ENCODE results near the gene HSPA1B.
A peak's percentile ranks its signal among the peaks of the same experiment; 100 is the strongest.

The HSPA1B gene

DNA sequence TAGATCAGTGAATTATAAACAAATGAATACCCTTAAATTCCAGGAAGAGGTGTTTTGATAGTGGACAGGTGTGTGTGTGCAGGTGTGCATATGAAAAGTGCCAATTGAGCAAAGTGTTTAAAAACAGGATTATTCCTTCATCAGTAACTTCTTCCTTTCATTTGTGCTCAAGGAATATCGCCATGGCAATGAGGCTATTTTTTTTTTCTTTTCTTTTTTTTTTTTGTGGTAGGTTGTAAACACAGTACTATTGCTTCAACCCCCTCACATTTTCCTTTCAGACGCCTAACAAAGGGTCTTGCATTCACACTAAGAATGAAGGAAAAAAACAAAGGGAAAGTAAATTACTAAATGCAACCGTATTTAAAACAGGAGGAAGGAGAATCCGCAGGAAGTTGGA, 2.0 kb upstream of the HSPA1B start:
- Histone ChIP-seq H3K79me2 (ENCODE audit: control insufficient read depth, low read length) (peaks cover 22% of the 10 kb centered on the region), H3F3A (ENCODE audit: control insufficient read depth, insufficient read depth) (peaks cover 31% of the 10 kb centered on the region), H3K4me1 (ENCODE audit: control insufficient read depth, low read length) (peaks cover 53% of the 10 kb centered on the region), H3K27ac (ENCODE audit: low read depth, low read length) (no peak overlapping the region), H3K9me2 (replicated peaks; ENCODE audit: control insufficient read depth, low read length) (no peaks in the 10 kb centered on the region), H3K9me3 (ENCODE audit: control insufficient read depth, insufficient read depth, low read length) (no peaks in the 10 kb centered on the region), H4K20me1 (ENCODE audit: control insufficient read depth, insufficient read depth, low read depth, low read length) (no peaks in the 10 kb centered on the region), H3K4me3 (ENCODE audit: low read length) (no peak overlapping the region), H3K36me3 (ENCODE audit: control insufficient read depth, low read length) (no peaks in the 10 kb centered on the region), H3K4me2 (ENCODE audit: low read length) (peak overlapping the region; percentile 99; the same call in 1 of the 2 replicates), H3K27me3 (ENCODE audit: control insufficient read depth, low read length) (no peaks in the 10 kb centered on the region)
- TF ChIP-seq, protein P1, sequence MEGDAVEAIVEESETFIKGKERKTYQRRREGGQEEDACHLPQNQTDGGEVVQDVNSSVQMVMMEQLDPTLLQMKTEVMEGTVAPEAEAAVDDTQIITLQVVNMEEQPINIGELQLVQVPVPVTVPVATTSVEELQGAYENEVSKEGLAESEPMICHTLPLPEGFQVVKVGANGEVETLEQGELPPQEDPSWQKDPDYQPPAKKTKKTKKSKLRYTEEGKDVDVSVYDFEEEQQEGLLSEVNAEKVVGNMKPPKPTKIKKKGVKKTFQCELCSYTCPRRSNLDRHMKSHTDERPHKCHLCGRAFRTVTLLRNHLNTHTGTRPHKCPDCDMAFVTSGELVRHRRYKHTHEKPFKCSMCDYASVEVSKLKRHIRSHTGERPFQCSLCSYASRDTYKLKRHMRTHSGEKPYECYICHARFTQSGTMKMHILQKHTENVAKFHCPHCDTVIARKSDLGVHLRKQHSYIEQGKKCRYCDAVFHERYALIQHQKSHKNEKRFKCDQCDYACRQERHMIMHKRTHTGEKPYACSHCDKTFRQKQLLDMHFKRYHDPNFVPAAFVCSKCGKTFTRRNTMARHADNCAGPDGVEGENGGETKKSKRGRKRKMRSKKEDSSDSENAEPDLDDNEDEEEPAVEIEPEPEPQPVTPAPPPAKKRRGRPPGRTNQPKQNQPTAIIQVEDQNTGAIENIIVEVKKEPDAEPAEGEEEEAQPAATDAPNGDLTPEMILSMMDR (IDR thresholded peaks at IDR 0.05; ENCODE audit: low read depth, low read length, poor library complexity, severe bottlenecking) = no peak
- TF ChIP-seq EZH2phosphoT487 (IDR thresholded peaks at IDR 0.05; ENCODE audit: borderline replicate concordance, low read length) = no peak

DNA sequence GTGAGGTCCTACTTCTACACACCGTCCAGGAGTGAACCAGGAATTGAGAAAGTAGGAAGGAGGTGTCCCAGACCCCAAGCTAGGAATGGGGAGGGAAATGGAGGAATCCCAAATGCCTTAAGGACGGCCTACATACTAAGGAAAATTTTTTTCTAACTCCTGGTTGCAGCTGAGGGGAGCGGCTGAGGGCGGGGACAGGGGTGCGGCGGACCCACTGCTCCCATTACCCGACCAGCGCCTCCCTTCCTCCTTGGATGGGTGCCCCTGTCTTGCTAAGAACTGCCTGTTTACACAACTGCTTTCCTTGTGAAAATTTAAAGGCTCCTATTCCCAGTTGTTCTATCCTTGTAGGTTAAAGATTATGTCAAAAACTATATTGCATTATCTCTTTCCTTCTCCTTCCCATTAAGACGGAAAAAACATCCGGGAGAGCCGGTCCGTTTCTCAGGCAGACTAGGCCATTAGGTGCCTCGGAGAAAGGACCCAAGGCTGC, 699 bp upstream of the HSPA1B start:
- no peaks in the 10 kb centered on the region for H3K27me3 ChIP-seq (ENCODE audit: control insufficient read depth, low read length)
- H3K4me3 ChIP-seq (ENCODE audit: low read length) = peak overlapping the region; percentile 90
- no peaks in the 10 kb centered on the region for H3K9me3 ChIP-seq (ENCODE audit: control insufficient read depth, insufficient read depth, low read length)
- no peaks in the 10 kb centered on the region for H3K9me2 ChIP-seq (replicated peaks; ENCODE audit: control insufficient read depth, low read length)
- H3K79me2 ChIP-seq (ENCODE audit: control insufficient read depth, low read length) = peaks cover 34% of the 10 kb centered on the region
- H3K4me1 ChIP-seq (ENCODE audit: control insufficient read depth, low read length) = peaks cover 56% of the 10 kb centered on the region
- H3F3A ChIP-seq (ENCODE audit: control insufficient read depth, insufficient read depth) = peaks cover 38% of the 10 kb centered on the region
- peak overlapping the region; percentile 75 for H3K27ac ChIP-seq (ENCODE audit: low read depth, low read length)
- H4K20me1 ChIP-seq (ENCODE audit: control insufficient read depth, insufficient read depth, low read depth, low read length) = no peaks in the 10 kb centered on the region
- peak overlapping the region; percentile 99 for H3K4me2 ChIP-seq (ENCODE audit: low read length)
- peaks cover 7% of the 10 kb centered on the region for H3K36me3 ChIP-seq (ENCODE audit: control insufficient read depth, low read length)
- TF ChIP-seq, protein P1 (IDR thresholded peaks at IDR 0.05; ENCODE audit: low read depth, low read length, poor library complexity, severe bottlenecking) = no peak
- TF ChIP-seq EZH2phosphoT487 (IDR thresholded peaks at IDR 0.05; ENCODE audit: borderline replicate concordance, low read length) = no peak

DNA sequence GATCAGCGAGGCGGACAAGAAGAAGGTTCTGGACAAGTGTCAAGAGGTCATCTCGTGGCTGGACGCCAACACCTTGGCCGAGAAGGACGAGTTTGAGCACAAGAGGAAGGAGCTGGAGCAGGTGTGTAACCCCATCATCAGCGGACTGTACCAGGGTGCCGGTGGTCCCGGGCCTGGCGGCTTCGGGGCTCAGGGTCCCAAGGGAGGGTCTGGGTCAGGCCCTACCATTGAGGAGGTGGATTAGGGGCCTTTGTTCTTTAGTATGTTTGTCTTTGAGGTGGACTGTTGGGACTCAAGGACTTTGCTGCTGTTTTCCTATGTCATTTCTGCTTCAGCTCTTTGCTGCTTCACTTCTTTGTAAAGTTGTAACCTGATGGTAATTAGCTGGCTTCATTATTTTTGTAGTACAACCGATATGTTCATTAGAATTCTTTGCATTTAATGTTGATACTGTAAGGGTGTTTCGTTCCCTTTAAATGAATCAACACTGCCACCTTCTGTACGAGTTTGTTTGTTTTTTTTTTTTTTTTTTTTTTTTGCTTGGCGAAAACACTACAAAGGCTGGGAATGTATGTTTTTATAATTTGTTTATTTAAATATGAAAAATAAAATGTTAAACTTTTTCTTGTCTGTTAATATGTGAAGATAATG, 2.2 kb downstream of the HSPA1B start:
- Histone ChIP-seq H3K4me2 (ENCODE audit: low read length) (peak overlapping the region; percentile 69), H3K27ac (ENCODE audit: low read depth, low read length) (peak overlapping the region; percentile 71), H3K9me3 (ENCODE audit: control insufficient read depth, insufficient read depth, low read length) (no peaks in the 10 kb centered on the region), H3K9me2 (replicated peaks; ENCODE audit: control insufficient read depth, low read length) (no peaks in the 10 kb centered on the region), H3K79me2 (ENCODE audit: control insufficient read depth, low read length) (peaks cover 56% of the 10 kb centered on the region), H4K20me1 (ENCODE audit: control insufficient read depth, insufficient read depth, low read depth, low read length) (no peaks in the 10 kb centered on the region), H3K4me3 (ENCODE audit: low read length) (peak overlapping the region; percentile 74), H3K4me1 (ENCODE audit: control insufficient read depth, low read length) (peaks cover 63% of the 10 kb centered on the region), H3F3A (ENCODE audit: control insufficient read depth, insufficient read depth) (peaks cover 32% of the 10 kb centered on the region), H3K36me3 (ENCODE audit: control insufficient read depth, low read length) (peaks cover 10% of the 10 kb centered on the region), H3K27me3 (ENCODE audit: control insufficient read depth, low read length) (no peaks in the 10 kb centered on the region)
- TF ChIP-seq, protein P1 (IDR thresholded peaks at IDR 0.05; ENCODE audit: low read depth, low read length, poor library complexity, severe bottlenecking) = peak; percentile 56
- TF ChIP-seq EZH2phosphoT487 (IDR thresholded peaks at IDR 0.05; ENCODE audit: borderline replicate concordance, low read length) = no peak
